ENCODE data around the gene BRIP1. TPM values are rescaled to one million over a fixed set of nuclear protein-coding genes. Genes with fewer than 3 reads are reported as not detected.

The BRIP1 gene
- total and polyA plus RNA-seq, 8 donors: 3.4 to 18.1 (median 12.1) TPM

GRCh38 chr17:61849674-61850073, 13.7 kb downstream of the BRIP1 start:
- ATAC-seq: no peak
- no peak for TF ChIP-seq CTCF (IDR thresholded peaks at IDR 0.05)
- Histone ChIP-seq H3K4me3 (no peak overlapping the region), H3K36me3 (no peaks in the 10 kb centered on the region), H3K9me3 (no peaks in the 10 kb centered on the region), H3K27ac (no peak overlapping the region), H3K27me3 (no peaks in the 10 kb centered on the region), H3K4me1 (no peaks in the 10 kb centered on the region)
- intact Hi-C loops (cut with DNase I): no loop called here
- peak in 2 of 4 donors; percentile 43 to 74 for DNase-seq

- Histone ChIP-seq H3K9me3 (no peaks in the 10 kb centered on the region), H3K4me1 (no peaks in the 10 kb centered on the region), H3K36me3 (no peaks in the 10 kb centered on the region), H3K4me3 (no peak overlapping the region), H3K27me3 (no peaks in the 10 kb centered on the region), H3K27ac (no peak overlapping the region)
- no peak for ATAC-seq
- no peak for TF ChIP-seq CTCF (IDR thresholded peaks at IDR 0.05)
- intact Hi-C loops (cut with DNase I): no loop called here
- no peak for DNase-seq
These were observed 14.4 kb downstream of the BRIP1 start for GRCh38 chr17:61848896-61849295.

GRCh38 chr17:61848247-61848646, 15.1 kb downstream of the BRIP1 start:
- no peaks in the 10 kb centered on the region for H3K4me1 ChIP-seq
- DNase-seq (no peak), ATAC-seq (no peak)
- no peaks in the 10 kb centered on the region for H3K27me3 ChIP-seq
- no peaks in the 10 kb centered on the region for H3K36me3 ChIP-seq
- no peaks in the 10 kb centered on the region for H3K9me3 ChIP-seq
- no peak overlapping the region for H3K4me3 ChIP-seq
- no peak for TF ChIP-seq CTCF (IDR thresholded peaks at IDR 0.05)
- intact Hi-C loops (cut with DNase I): no loop called here
- no peak overlapping the region for H3K27ac ChIP-seq

DNA sequence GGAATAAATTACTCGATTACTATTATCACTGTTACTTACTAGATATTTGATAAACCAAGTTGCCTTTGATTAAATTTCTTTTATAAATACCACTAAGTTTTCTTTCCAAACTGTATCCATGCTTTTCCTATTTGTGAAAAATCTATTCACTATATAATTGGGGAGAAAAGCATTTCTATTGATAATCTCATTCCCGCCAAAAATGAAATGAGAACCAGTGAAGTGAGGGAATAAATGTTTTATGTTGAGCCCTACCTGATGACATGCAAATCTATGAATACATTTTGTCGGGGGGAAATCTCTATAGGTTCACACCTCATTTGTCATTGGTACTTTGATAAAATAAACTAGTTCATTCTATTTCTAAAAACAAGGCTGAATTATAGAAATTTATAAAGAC, 15.7 kb downstream of the BRIP1 start:
- intact Hi-C loops (cut with DNase I): no loop called here
- no peaks in the 10 kb centered on the region for H3K9me3 ChIP-seq
- no peak for DNase-seq
- no peak overlapping the region for H3K4me3 ChIP-seq
- no peaks in the 10 kb centered on the region for H3K36me3 ChIP-seq
- TF ChIP-seq CTCF (IDR thresholded peaks at IDR 0.05): no peak
- no peaks in the 10 kb centered on the region for H3K27me3 ChIP-seq
- no peaks in the 10 kb centered on the region for H3K4me1 ChIP-seq
- H3K27ac ChIP-seq: no peak overlapping the region
- ATAC-seq: no peak

DNA sequence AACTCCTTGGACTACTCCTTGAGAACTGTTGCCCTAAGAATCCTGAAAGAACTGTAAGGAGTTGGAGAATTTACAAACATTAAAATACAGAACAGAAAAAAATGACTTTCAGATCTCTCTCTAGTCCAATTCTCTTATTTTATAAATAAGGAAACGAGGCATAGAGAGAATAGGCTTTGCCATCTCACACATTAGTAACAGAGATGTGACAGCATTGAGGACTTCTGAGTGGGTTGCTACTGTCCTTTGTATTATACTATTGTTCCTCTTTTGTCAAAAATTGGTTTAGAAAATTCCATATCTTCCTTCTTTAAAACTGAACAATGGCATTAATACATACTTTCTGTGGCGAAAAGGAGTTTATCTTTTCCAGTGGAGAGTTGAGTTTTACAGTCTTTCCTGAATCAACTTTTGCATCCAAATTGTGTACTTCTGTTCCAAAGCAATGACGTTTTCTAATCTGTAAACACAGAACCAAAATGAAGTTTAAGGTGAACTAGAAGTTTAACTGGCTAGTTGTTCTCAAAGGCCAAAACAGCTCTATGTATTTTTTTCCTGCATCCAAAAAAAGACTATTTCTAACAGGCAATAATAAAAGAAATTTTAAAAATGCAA, 16.5 kb downstream of the BRIP1 start:
- H3K27me3 ChIP-seq: no peaks in the 10 kb centered on the region
- ATAC-seq (no peak), DNase-seq (no peak)
- no peaks in the 10 kb centered on the region for H3K4me1 ChIP-seq
- H3K36me3 ChIP-seq: no peaks in the 10 kb centered on the region
- no peaks in the 10 kb centered on the region for H3K9me3 ChIP-seq
- H3K4me3 ChIP-seq: no peak overlapping the region
- no peak overlapping the region for H3K27ac ChIP-seq
- intact Hi-C loops (cut with DNase I): no loop called here
- no peak for TF ChIP-seq CTCF (IDR thresholded peaks at IDR 0.05)

All from left lung (tissue), 10 donors.